Hepatocyte (in vitro differentiated cells): ENCODE measurements around the gene MAD1L1. TPM values are rescaled to one million over a fixed set of nuclear protein-coding genes. Genes with fewer than 3 reads are reported as not detected.
"Not testable (repeated sequence)": the region's sequence is repeated elsewhere in the genome, so short reads cannot be mapped to it uniquely, and the experiment has no call there.

Source experiments
- DNase-seq: peaks from one replicate; pipeline ENCODE4 v3.0.0-alpha.2; 2016; ENCODE audit warnings: low spot score
- H2AFZ ChIP-seq: fragments of 200-600 bp; sonication (generic); 2 replicates; pipeline ENCODE4 v1.6.0; 2016; ENCODE audit warnings: antibody characterized with exemption, mild to moderate bottlenecking
- H3K27ac ChIP-seq: fragments of 200-600 bp; sonication (generic); 2 replicates; pipeline ENCODE4 v1.5.1; 2016; ENCODE audit warnings: mild to moderate bottlenecking
- H3K27me3 ChIP-seq: fragments of 200-600 bp; sonication (generic); 2 replicates; pipeline ENCODE4 v1.6.1; 2016
- H3K36me3 ChIP-seq: fragments of 200-600 bp; sonication (generic); replicated peaks from 2 replicates; pipeline ENCODE4 v1.5.1; 2016; ENCODE audit warnings: low read depth; ENCODE audit not compliant: insufficient read depth
- H3K4me1 ChIP-seq: fragments of 200-600 bp; sonication (generic); 2 replicates; pipeline ENCODE4 v1.5.1; 2016; ENCODE audit warnings: mild to moderate bottlenecking, moderate library complexity; ENCODE audit not compliant: insufficient read depth
- H3K4me2 ChIP-seq: fragments of 200-600 bp; sonication (generic); 2 replicates; pipeline ENCODE4 v1.6.0; 2016
- H3K4me3 ChIP-seq: fragments of 200-600 bp; sonication (generic); 2 replicates; pipeline ENCODE4 v1.5.1; 2016; ENCODE audit warnings: mild to moderate bottlenecking
- H3K79me2 ChIP-seq: fragments of 200-600 bp; sonication (generic); 2 replicates; pipeline ENCODE4 v1.6.0; 2017; ENCODE audit warnings: mild to moderate bottlenecking
- H3K9me2 ChIP-seq: fragments of 200-600 bp; sonication (generic); replicated peaks from 2 replicates; pipeline ENCODE4 v1.6.0; 2017; ENCODE audit warnings: mild to moderate bottlenecking; ENCODE audit not compliant: insufficient read depth
- H3K9me3 ChIP-seq: fragments of 200-600 bp; sonication (generic); 2 replicates; pipeline ENCODE4 v1.5.1; 2016; ENCODE audit warnings: low read depth, mild to moderate bottlenecking
- H4K20me1 ChIP-seq: fragments of 200-600 bp; sonication (generic); 2 replicates; pipeline ENCODE4 v1.6.0; 2016; ENCODE audit warnings: mild to moderate bottlenecking; ENCODE audit not compliant: insufficient read depth, poor library complexity, severe bottlenecking
- CTCF ChIP-seq: fragments of 200-600 bp; sonication (generic); IDR thresholded peaks from 2 replicates; pipeline ENCODE4 v1.5.1; 2016; ENCODE audit warnings: antibody characterized with exemption, mild to moderate bottlenecking; ENCODE audit not compliant: poor library complexity
- EZH2 ChIP-seq: fragments of 200-600 bp; sonication (generic); IDR thresholded peaks from 2 replicates; pipeline ENCODE4 v1.6.1; 2016; ENCODE audit warnings: antibody characterized with exemption, mild to moderate bottlenecking, borderline replicate concordance
- EZH2phosphoT487 ChIP-seq: fragments of 200-600 bp; sonication (generic); IDR thresholded peaks from one replicate; pipeline ENCODE4 v1.6.1; 2018; ENCODE audit warnings: antibody characterized with exemption, mild to moderate bottlenecking, low read depth, moderate library complexity; ENCODE audit not compliant: unreplicated experiment, severe bottlenecking
- WGBS: methylation state at CpG from one replicate; pipeline ENCODE4 v1.1.6; 2016; ENCODE audit warnings: low lambda C conversion rate; ENCODE audit errors: missing lambda C conversion rate; 5-methylcytosine and 5-hydroxymethylcytosine counted together
- polyA plus RNA-seq: library from polyadenylated mRNA; unstranded; fragments of >200 nt; fragmentation: Nextera tagmentation; extraction: Ambion mirVana; gene quantifications from 2 replicates; pipeline ENCODE4 v1.2.1, GENCODE V29; 2016
- total RNA-seq: library from RNA; depleted of rRNA; stranded (reverse); fragments of >200 nt; gene quantifications from 2 replicates; pipeline ENCODE4 v1.2.3, GENCODE V29; 2014

MAD1L1 gene
- total and polyA plus RNA-seq, 2 experiments from 2014 or later: 30.7 to 31.0 TPM

- Histone ChIP-seq H3K9me2 (no peaks in the 10 kb centered on the region), H3K79me2 (no peaks in the 10 kb centered on the region), H3K27me3 (no peaks in the 10 kb centered on the region), H3K9me3 (no peaks in the 10 kb centered on the region), H3K4me3 (no peak overlapping the region), H2AFZ (no peak overlapping the region), H3K36me3 (no peaks in the 10 kb centered on the region), H3K4me1 (no peaks in the 10 kb centered on the region), H3K4me2 (peak overlapping the region; percentile 67), H4K20me1 (no peaks in the 10 kb centered on the region), H3K27ac (peak overlapping the region; percentile 1)
- 62% methylated on average over 13 of the region's 13 CpGs for WGBS
- TF ChIP-seq CTCF (no peak), EZH2 (no peak), EZH2phosphoT487 (no peak)
- DNase-seq: no peak
Observed at GRCh38 chr7:2037808-2038522, 194.8 kb downstream of the MAD1L1 start.

- H3K4me2 ChIP-seq: peak overlapping the region; percentile 67
- 81% methylated on average over 17 of the region's 17 CpGs for WGBS
- H3K4me1 ChIP-seq: no peaks in the 10 kb centered on the region
- no peak for DNase-seq
- no peak overlapping the region for H3K4me3 ChIP-seq
- H4K20me1 ChIP-seq: no peaks in the 10 kb centered on the region
- H2AFZ ChIP-seq: no peak overlapping the region
- no peaks in the 10 kb centered on the region for H3K9me2 ChIP-seq
- H3K27ac ChIP-seq: peak overlapping the region; percentile 1
- TF ChIP-seq EZH2phosphoT487 (no peak), EZH2 (no peak), CTCF (no peak)
- H3K79me2 ChIP-seq: no peaks in the 10 kb centered on the region
- no peaks in the 10 kb centered on the region for H3K9me3 ChIP-seq
- H3K27me3 ChIP-seq: no peaks in the 10 kb centered on the region
- no peaks in the 10 kb centered on the region for H3K36me3 ChIP-seq
Observed at GRCh38 chr7:2037301-2037807, 195.4 kb downstream of the MAD1L1 start.

- no peak for TF ChIP-seq EZH2phosphoT487
- no peak for TF ChIP-seq CTCF
- TF ChIP-seq EZH2: no peak
- Histone ChIP-seq H3K27me3 (no peaks in the 10 kb centered on the region), H3K4me3 (no peak overlapping the region), H3K36me3 (no peaks in the 10 kb centered on the region), H3K79me2 (no peaks in the 10 kb centered on the region), H3K27ac (no peak overlapping the region), H3K9me2 (no peaks in the 10 kb centered on the region), H4K20me1 (no peaks in the 10 kb centered on the region), H2AFZ (no peak overlapping the region), H3K4me1 (no peaks in the 10 kb centered on the region), H3K4me2 (no peak overlapping the region), H3K9me3 (no peaks in the 10 kb centered on the region)
- WGBS: 92% methylated on average over 20 of the region's 20 CpGs
- DNase-seq: no peak
Observed at GRCh38 chr7:2036786-2037185, 196.0 kb downstream of the MAD1L1 start.

- H3K79me2 ChIP-seq, H3K9me3 ChIP-seq, H3K27ac ChIP-seq, H3K4me3 ChIP-seq, DNase-seq, H3K4me1 ChIP-seq, H3K36me3 ChIP-seq, H3K4me2 ChIP-seq, H3K9me2 ChIP-seq, H4K20me1 ChIP-seq, H2AFZ ChIP-seq, H3K27me3 ChIP-seq: not testable (repeated sequence)
- 96% methylated on average over 10 of the region's 16 CpGs for WGBS
Observed at GRCh38 chr7:2036201-2036600, 196.5 kb downstream of the MAD1L1 start.
